CD4-positive, alpha-beta T cell treated with Interleukin-12 subunit alpha and Interleukin-12 subunit beta, for 1 hour (primary cell): Measurements from ENCODE around the gene COL20A1.
"Not testable (repeated sequence)": the region's sequence is repeated elsewhere in the genome, so short reads cannot be mapped to it uniquely, and the experiment has no call there.

Experiments used
- DNase-seq: peaks from one replicate; pipeline ENCODE4 v3.0.0-alpha.2; 2020

The COL20A1 gene

DNA sequence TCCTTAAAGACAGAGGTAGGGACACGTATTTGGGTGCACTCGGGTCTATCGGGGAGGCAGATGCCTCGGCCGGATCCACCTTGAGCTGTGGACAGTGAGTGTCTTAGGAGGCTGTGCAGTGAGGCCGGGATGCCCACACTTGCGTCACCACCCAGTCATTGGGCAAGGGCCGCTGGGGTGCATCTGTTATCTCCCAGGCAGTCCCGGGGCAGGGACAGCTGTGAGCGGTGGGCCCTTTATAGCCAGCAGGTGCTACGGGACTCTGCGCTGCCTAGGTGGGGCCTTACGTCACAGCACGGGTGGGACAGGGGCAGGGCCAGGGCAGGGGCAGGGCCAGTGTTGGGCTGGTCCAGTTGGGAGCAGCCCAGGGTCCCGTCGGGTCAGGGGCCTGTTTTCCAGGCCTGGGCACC lies 689 bp upstream of the COL20A1 start:
- DNase-seq = no peak

DNA sequence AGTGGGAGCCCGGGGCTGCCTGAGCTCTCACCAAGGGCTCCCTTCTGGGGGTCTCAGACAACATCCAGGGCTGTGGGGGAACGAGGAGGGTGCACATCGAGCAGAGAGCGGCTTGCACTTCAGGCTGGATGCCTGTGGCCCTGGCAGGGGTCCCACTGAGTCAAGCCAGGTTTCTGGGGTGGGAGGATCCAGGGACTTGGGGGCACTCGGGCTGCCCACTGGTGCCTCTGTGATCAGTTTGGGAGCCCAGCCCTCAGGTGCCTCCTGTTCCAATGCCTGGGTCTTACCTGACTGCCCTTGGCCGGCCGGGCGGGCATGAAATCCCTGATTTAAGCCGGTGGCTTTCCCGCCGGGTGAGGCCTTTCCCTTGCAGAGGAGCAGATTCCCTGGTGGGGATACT lies 470 bp downstream of the COL20A1 start:
- DNase-seq = no peak

GRCh38 chr20:63293871-63294535 lies 1.0 kb downstream of the COL20A1 start:
- no peak for DNase-seq

GRCh38 chr20:63294536-63294900 lies 1.5 kb downstream of the COL20A1 start:
- DNase-seq = no peak

DNA sequence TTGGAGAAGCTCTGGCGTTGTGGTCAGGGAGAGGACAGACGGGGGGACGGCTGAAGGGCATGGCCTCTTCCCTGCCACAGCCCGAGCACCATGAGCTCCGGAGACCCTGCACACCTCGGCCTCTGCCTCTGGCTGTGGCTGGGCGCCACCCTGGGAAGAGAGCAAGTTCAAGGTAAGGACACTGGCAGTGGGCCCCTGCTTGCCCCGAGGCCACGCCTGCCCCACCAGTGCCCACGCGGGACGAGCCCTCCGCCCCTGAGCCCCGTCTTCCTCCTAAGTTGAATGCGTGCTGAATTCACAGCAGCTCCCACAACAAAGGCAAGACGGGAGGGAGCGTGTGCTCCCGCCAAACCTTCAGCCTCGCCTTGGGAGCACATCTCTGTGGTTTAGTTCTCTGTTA lies 2.0 kb downstream of the COL20A1 start:
- no peak for DNase-seq

- DNase-seq = peak; percentile 20
These were observed 2.4 kb downstream of the COL20A1 start for GRCh38 chr20:63295422-63295821.

DNA sequence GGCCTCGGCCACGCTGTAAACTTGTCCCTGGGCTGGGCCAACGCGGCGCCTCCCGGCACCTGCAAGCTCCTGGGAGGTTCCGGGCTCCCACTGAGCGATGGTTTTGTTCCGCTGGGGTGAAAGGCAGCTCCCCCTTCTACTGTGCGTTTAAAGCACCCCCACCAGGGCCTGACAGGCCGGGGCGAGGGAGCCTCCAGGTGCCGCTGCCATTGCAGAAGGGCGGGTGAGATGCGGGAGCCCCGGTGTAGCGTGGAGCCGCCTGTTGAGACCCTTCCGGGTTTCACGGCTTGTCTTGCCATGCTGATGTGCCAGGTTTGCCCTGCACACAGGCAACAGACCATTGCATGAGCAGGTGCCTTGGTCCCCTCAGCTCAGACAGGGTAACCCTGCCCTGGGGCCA lies 2.9 kb downstream of the COL20A1 start:
- no peak for DNase-seq

DNA sequence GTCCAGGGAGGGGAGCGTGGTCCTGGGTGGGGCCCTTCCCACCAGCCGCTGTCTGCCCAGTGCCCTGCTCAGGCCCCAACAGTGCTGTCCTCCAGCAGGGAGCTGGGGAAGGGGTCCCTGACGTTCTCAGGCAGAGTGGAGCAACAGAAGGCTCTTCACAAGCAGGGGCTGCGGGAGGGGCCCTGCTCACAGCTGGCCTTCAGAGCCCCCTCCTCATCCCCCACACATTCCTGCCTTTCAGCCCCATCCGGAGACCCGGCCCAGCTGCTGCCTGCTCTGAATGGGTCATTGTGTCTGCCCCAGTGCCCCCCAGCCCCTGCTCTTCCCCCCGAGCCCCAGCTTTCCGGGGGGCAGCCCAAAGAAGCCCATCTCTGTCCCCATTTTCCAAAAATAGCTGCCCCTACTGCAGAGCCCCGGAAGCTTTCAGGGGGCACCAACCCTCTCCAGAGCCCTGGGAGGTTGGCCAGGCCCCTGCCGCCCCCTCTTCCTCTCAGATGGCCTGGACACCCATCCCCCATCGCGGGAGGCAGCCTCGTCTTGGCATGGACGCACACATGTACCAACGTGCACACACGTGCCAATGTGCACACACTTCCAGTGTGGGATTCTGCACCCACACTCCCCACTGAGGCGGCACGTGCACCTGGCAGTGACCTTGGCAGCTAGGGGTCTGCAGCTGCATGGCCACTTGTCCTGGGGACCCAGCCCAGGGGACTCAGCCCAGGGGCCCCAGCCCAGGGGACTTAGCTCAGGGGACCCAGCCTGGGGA lies 3.7 kb downstream of the COL20A1 start:
- DNase-seq = no peak

DNA sequence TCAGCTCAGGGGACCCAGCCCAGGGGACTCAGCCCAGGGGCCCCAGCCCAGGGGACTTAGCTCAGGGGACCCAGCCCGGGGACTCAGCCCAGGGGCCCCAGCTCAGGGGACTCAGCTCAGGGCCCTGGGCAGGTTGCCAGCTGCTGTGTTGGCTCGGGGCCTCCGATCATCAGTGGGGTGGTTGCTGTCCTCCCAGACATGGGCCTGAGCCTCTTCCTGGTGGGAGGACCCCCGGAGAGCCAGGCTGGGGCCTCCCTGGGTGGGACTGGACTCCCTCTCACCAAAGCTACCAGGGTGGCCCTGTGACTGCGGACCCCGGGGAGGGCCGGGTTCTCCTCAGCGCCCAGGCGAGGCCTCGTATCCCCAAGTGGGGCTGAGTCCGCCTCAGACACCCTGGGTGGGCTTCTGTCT lies 4.4 kb downstream of the COL20A1 start:
- no peak for DNase-seq

DNA sequence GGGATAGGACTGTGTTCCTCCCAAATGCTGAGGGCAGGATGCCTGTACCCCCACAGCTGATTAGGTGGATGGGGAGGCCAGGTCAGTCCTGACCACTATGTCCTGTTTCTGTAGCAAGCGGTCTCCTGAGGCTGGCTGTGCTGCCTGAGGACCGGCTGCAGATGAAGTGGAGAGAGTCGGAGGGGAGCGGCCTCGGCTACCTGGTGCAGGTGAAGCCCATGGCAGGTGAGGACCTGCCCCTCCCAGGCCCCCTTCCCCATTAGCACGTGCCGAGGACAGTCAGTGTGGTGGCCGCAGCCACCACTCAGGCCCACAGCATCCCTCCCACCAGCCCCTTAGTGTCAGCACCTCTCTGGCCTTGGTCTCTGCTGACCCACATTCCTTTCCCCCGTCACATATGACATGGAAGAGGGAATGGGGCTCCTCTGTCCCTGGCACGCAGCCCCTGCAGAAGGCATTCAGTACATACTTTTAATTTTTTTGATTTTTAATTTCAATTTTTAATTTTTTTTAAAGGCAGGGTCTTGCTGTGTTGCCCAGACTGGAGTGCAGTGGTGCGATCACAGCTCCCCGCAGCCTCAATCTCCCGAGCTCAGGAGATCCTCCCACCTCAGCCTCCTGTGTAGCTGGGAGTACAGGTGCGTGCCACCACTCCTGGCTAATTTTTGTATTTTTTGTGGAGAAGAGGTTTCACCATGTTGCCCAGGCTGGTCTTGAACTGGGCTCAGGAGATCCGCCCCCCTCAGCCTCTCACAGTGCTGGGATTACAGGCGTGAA lies 5.0 kb downstream of the COL20A1 start:
- no peak for DNase-seq

GRCh38 chr20:63298731-63299312 lies 5.8 kb downstream of the COL20A1 start:
- DNase-seq = no peak

- DNase-seq = no peak
These were observed 8.7 kb downstream of the COL20A1 start for GRCh38 chr20:63301671-63302070.

DNA sequence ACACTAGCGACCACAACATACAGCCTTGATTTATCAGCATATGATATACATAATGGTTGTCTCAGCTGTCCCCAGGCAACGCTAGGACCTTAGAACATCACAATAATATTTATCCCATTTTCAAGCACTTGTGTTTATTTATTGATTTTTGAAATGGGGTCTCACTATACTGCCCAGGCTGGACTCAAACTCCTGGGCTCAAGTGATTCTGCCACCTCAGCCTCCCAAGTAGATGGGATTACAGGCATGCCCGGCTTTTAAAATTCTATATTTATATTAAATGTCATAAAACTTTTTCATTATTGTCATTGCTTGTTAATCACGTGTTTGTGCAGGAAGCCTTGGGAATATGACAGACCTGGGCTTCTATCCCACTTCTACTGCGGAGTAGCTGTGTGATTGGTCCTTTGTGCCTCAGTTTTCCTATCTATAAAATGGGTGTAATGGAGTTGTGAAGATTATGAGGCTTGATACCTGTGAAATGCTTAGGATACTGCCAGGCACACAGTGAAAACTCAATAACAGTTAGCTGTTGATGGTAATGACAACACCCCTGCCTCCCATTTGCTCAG lies 10.2 kb downstream of the COL20A1 start:
- DNase-seq = no peak

- DNase-seq = no peak
These were observed 12.4 kb downstream of the COL20A1 start for GRCh38 chr20:63305393-63305792.

GRCh38 chr20:63305933-63306672 lies 13.1 kb downstream of the COL20A1 start:
- not testable (repeated sequence) for DNase-seq

GRCh38 chr20:63306673-63307537 lies 13.9 kb downstream of the COL20A1 start:
- DNase-seq = no peak

GRCh38 chr20:63307538-63308217 lies 14.7 kb downstream of the COL20A1 start:
- no peak for DNase-seq

GRCh38 chr20:63308218-63308911 lies 15.4 kb downstream of the COL20A1 start:
- no peak for DNase-seq

DNA sequence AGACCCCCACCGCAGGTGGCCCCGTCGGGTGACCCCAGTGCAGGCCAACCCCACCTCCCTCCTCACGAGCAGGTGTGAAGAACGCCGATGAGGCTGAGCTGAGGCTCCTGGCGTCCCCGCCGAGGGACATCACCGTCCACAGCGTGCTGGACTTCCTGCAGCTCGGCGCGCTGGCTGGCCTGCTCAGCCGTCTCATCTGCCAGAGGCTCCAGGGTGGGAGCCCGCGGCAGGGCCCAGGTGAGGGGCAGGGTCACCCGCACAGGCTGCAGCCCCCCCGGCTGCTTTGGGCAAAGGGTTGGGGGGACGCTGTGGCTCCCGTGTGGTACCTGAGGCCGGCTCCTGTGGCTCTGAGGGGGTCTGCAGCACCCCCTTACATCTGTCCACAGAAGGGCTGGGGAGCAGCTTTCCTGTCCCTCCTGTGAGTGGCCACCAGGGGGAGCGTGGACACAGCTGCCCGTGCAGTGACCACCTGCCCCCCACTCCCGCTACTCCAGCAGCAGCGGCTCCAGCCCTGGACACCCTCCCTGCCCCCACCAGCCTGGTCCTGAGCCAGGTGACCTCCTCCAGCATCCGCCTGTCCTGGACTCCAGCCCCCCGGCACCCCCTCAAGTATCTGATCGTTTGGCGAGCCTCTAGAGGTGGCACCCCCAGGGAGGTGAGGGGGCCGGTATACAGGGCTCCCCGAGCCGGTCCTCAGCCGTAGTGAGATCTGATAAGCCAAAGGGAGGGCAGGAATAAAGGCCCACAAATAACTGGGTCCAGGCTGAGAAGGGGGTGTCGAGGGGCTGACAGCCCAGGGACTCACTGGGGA lies 16.5 kb downstream of the COL20A1 start:
- DNase-seq = peak; percentile 20
